B cell (primary cell): ENCODE data around the gene CWC27. TPM values are rescaled to one million over a fixed set of nuclear protein-coding genes. Genes with fewer than 3 reads are reported as not detected.

Experiments
- ATAC-seq: fragments of 200-7000 bp; cut with Tn5 transposase; one replicate; pipeline ENCODE4 v1.10.0; 2021; ENCODE audit warnings: low read depth, mild to moderate bottlenecking, moderate number of reproducible peaks, moderate library complexity
- CTCF ChIA-PET: fragments of 350-600 bp; sonication (Branson Sonifier 250); formaldehyde crosslinking; loops from one replicate; lab custom pipeline; 2021; ENCODE audit warnings: antibody characterized with exemption, inconsistent platforms; lab: Charles Lee
- POLR2A ChIA-PET: fragments of 350-600 bp; sonication (Branson Sonifier 250); formaldehyde crosslinking; loops from one replicate; lab custom pipeline; 2021; ENCODE audit warnings: antibody characterized with exemption; lab: Charles Lee
- DNase-seq: peaks from one replicate; pipeline ENCODE4 v3.0.0; 2013
- H2AFZ ChIP-seq: 2 replicates; pipeline ENCODE4 v1.6.1; 2012; ENCODE audit warnings: mild to moderate bottlenecking, low read depth, low read length; ENCODE audit not compliant: insufficient read depth, poor library complexity, severe bottlenecking
- H3K27ac ChIP-seq, 2 donors: 1 replicate in 1 of 2; 2 replicates in 1 of 2; pipeline ENCODE4 v1.5.1; 2012 to 2013; ENCODE audit warnings: low read length in 2 of 2, mild to moderate bottlenecking in 2 of 2, moderate library complexity in 1 of 2
- H3K27me3 ChIP-seq, 4 experiments: fragments of 200-600 bp in 1 of 4; sonication (generic) in 1 of 4; replicated peaks in 1 of 4; 1 replicate in 2 of 4; 2 replicates in 2 of 4; pipeline versions ENCODE4 v1.6.1 to v1.7.0; 2013 to 2016; ENCODE audit warnings: low read length in 3 of 4, mild to moderate bottlenecking in 2 of 4, mixed read lengths in 1 of 4, moderate library complexity in 1 of 4; ENCODE audit not compliant: insufficient read depth in 4 of 4, control insufficient read depth in 3 of 4; ENCODE audit errors: control extremely low read depth in 1 of 4
- H3K36me3 ChIP-seq, 2 experiments: replicated peaks in 1 of 2; 1 replicate in 1 of 2; 2 replicates in 1 of 2; pipeline versions ENCODE4 v1.6.1 to v1.7.1; 2013; ENCODE audit warnings: low read length in 1 of 2; ENCODE audit not compliant: insufficient read depth in 2 of 2, control insufficient read depth in 1 of 2; ENCODE audit errors: control extremely low read depth in 1 of 2, extremely low read depth in 1 of 2
- H3K4me1 ChIP-seq, 2 donors: fragments of 200-600 bp in 1 of 2; sonication (generic) in 1 of 2; 1 replicate in 1 of 2; 2 replicates in 1 of 2; pipeline versions ENCODE4 v1.5.1 to v1.6.1; 2013 to 2017; ENCODE audit warnings: low read length in 2 of 2; ENCODE audit not compliant: control insufficient read depth in 2 of 2, insufficient read depth in 2 of 2
- H3K4me2 ChIP-seq: replicated peaks from 2 replicates; pipeline ENCODE3; 2012; ENCODE audit warnings: mild to moderate bottlenecking, low read depth, low read length; ENCODE audit not compliant: poor library complexity, severe bottlenecking
- H3K4me3 ChIP-seq, 5 experiments: fragments of 200-600 bp in 1 of 5; sonication (generic) in 1 of 5; 1 replicate in 3 of 5; 2 replicates in 2 of 5; pipeline versions ENCODE4 v1.5.1 to v1.7.0; 2011 to 2016; ENCODE audit warnings: low read length in 4 of 5, mild to moderate bottlenecking in 4 of 5, low read depth in 2 of 5, control low read depth in 1 of 5, moderate library complexity in 1 of 5; ENCODE audit not compliant: insufficient read depth in 1 of 5; ENCODE audit errors: control extremely low read depth in 1 of 5, extremely low read depth in 1 of 5
- H3K79me2 ChIP-seq: fragments of 200-600 bp; sonication (generic); one replicate; pipeline ENCODE4 v1.6.0; 2016; ENCODE audit warnings: low read length; ENCODE audit not compliant: control insufficient read depth, insufficient read depth
- H3K9ac ChIP-seq: fragments of 200-600 bp; sonication (generic); 2 replicates; pipeline ENCODE4 v1.6.1; 2017; ENCODE audit warnings: mild to moderate bottlenecking, low read length, moderate library complexity
- H3K9me3 ChIP-seq, 3 donors: one replicate each; pipeline versions ENCODE4 v1.6.1 to v1.7.1; 2013; ENCODE audit warnings: low read length in 2 of 3; ENCODE audit not compliant: control insufficient read depth in 2 of 3, insufficient read depth in 1 of 3; ENCODE audit errors: control extremely low read depth in 1 of 3
- H4K20me1 ChIP-seq: 2 replicates; pipeline ENCODE4 v1.6.0; 2012; ENCODE audit warnings: mild to moderate bottlenecking, low read length; ENCODE audit not compliant: insufficient read depth, control insufficient read depth, poor library complexity, severe bottlenecking
- H3K27ac Mint-ChIP-seq: one replicate; pipeline ENCODE4 v1.8.0; 2021; ENCODE audit warnings: mixed read lengths
- H3K27me3 Mint-ChIP-seq: one replicate; pipeline ENCODE4 v1.8.0; 2021; ENCODE audit warnings: mixed read lengths
- H3K4me1 Mint-ChIP-seq: one replicate; pipeline ENCODE4 v1.8.0; 2021; ENCODE audit warnings: mixed read lengths
- H3K4me3 Mint-ChIP-seq: one replicate; pipeline ENCODE4 v1.8.0; 2021; ENCODE audit warnings: mixed read lengths
- H3K9me3 Mint-ChIP-seq: one replicate; pipeline ENCODE4 v1.8.0; 2022; ENCODE audit warnings: mixed read lengths; ENCODE audit not compliant: insufficient read depth
- CTCF ChIP-seq: fragments of 200-600 bp; IDR thresholded peaks from one replicate; pipeline ENCODE4 v1.8.0; 2022; ENCODE audit warnings: antibody characterized with exemption, mild to moderate bottlenecking
- EZH2 ChIP-seq: IDR thresholded peaks from 2 replicates; pipeline ENCODE4 v1.6.1; 2012; ENCODE audit warnings: borderline replicate concordance, low read depth, mild to moderate bottlenecking, moderate library complexity, low read length; ENCODE audit not compliant: insufficient read depth, poor library complexity, severe bottlenecking
- WGBS: methylation state at CpG from one replicate; pipeline ENCODE4 v1.1.5; 2013; ENCODE audit warnings: missing lambda C conversion rate; ENCODE audit not compliant: insufficient coverage; 5-methylcytosine and 5-hydroxymethylcytosine counted together
- intact Hi-C: fragments of 100-400 bp; cut with micrococcal nuclease; formaldehyde crosslinking; loops from one replicate; pipeline ENCODE4 v1.10.0; 2022
- polyA plus RNA-seq: library from polyadenylated mRNA; depleted of rRNA; stranded (reverse); fragments of >200 nt; gene quantifications from 2 replicates; pipeline ENCODE4 v1.2.3, GENCODE V29; 2012
- total RNA-seq, 2 donors: library from RNA; stranded (reverse); fragments of 120-200 nt in 1 of 2; gene quantifications; 1 replicate in 1 of 2; 2 replicates in 1 of 2; pipeline versions ENCODE4 v1.2.3 to v1.2.4, GENCODE V29; 2013 to 2022

Gene CWC27
- total and polyA plus RNA-seq, 2 donors (not counting 1 experiment from before 2014, with no cell fraction given), result 6.6 to 30.5 TPM

GRCh38 chr5:64800926-64801325 is 32.2 kb downstream of the CWC27 start:
- intact Hi-C loops, result no loop called here
- no peak for TF ChIP-seq EZH2
- TF ChIP-seq CTCF, result no peak
- no peak overlapping the region for H2AFZ ChIP-seq
- H3K27me3 ChIP-seq, result no peaks in the 10 kb centered on the region
- H4K20me1 ChIP-seq, result no peaks in the 10 kb centered on the region
- no peaks in the 10 kb centered on the region for H3K27me3 Mint-ChIP-seq
- no peak overlapping the region for H3K4me3 Mint-ChIP-seq
- H3K27ac Mint-ChIP-seq, result no peak overlapping the region
- H3K4me1 Mint-ChIP-seq, result no peaks in the 10 kb centered on the region
- H3K9me3 Mint-ChIP-seq, result no peaks in the 10 kb centered on the region
- H3K9ac ChIP-seq, result no peak overlapping the region
- WGBS, result no CpG with 5 or more reads among the region's 2 CpGs
- ChIA-PET CTCF (interaction anchor here (1.0 kb wide), 1 partner anchor 10 kb away, joined by 3 read pairs; no protein-coding TSS in a partner anchor), POLR2A (no interaction called here)
- no peaks in the 10 kb centered on the region for H3K79me2 ChIP-seq
- H3K36me3 ChIP-seq, result peaks cover 10 to 11% of the 10 kb centered on the region in 2 experiments
- H3K4me2 ChIP-seq, result no peak overlapping the region
- no peak overlapping the region for H3K27ac ChIP-seq
- ATAC-seq (no peak), DNase-seq (no peak)
- H3K4me1 ChIP-seq, result no peaks in the 10 kb centered on the region
- no peaks in the 10 kb centered on the region for H3K9me3 ChIP-seq
- no peak overlapping the region for H3K4me3 ChIP-seq

GRCh38 chr5:64806537-64806936 is 37.8 kb downstream of the CWC27 start:
- Histone ChIP-seq H3K27ac (no peak overlapping the region), H2AFZ (no peak overlapping the region), H3K4me3 (no peak overlapping the region), H3K4me2 (no peak overlapping the region), H4K20me1 (no peaks in the 10 kb centered on the region), H3K9ac (no peak overlapping the region), H3K4me1 (no peaks in the 10 kb centered on the region), H3K36me3 (peaks cover 5 to 17% of the 10 kb centered on the region in 2 experiments), H3K27me3 (no peaks in the 10 kb centered on the region), H3K9me3 (no peaks in the 10 kb centered on the region), H3K79me2 (no peaks in the 10 kb centered on the region)
- Mint-ChIP-seq H3K27me3 (no peaks in the 10 kb centered on the region), H3K27ac (no peak overlapping the region), H3K4me3 (no peak overlapping the region), H3K4me1 (no peaks in the 10 kb centered on the region), H3K9me3 (no peaks in the 10 kb centered on the region)
- ATAC-seq (no peak), DNase-seq (no peak)
- ChIA-PET POLR2A (no interaction called here), CTCF (interaction anchor here (8.1 kb wide), 1 partner anchor 676 kb away, joined by 131 read pairs; the partner anchor contains the start of gene ADAMTS6)
- TF ChIP-seq EZH2, result no peak
- no peak for TF ChIP-seq CTCF
- intact Hi-C loops, result no loop called here
- WGBS, result 100% methylated on average over 1 of the region's 2 CpGs
